SK-N-MC (cell line): ENCODE data around the gene REP15.

Source experiments
- EZH2 ChIP-seq: fragments of 200-600 bp; sonication (generic); IDR thresholded peaks from one replicate; pipeline ENCODE4 v1.6.1; 2017; ENCODE audit warnings: antibody characterized with exemption
- FOXP2 ChIP-seq: optimal IDR thresholded peaks from 2 replicates; pipeline ENCODE3; 2011; ENCODE audit warnings: mild to moderate bottlenecking, moderate library complexity; ENCODE audit not compliant: insufficient read depth; ENCODE audit errors: extremely low read length, control extremely low read depth
- POLR2AphosphoS5 ChIP-seq: IDR thresholded peaks from 2 replicates; pipeline ENCODE4 v1.6.1; 2012; ENCODE audit warnings: mild to moderate bottlenecking, low read depth, low read length, borderline replicate concordance

DNA sequence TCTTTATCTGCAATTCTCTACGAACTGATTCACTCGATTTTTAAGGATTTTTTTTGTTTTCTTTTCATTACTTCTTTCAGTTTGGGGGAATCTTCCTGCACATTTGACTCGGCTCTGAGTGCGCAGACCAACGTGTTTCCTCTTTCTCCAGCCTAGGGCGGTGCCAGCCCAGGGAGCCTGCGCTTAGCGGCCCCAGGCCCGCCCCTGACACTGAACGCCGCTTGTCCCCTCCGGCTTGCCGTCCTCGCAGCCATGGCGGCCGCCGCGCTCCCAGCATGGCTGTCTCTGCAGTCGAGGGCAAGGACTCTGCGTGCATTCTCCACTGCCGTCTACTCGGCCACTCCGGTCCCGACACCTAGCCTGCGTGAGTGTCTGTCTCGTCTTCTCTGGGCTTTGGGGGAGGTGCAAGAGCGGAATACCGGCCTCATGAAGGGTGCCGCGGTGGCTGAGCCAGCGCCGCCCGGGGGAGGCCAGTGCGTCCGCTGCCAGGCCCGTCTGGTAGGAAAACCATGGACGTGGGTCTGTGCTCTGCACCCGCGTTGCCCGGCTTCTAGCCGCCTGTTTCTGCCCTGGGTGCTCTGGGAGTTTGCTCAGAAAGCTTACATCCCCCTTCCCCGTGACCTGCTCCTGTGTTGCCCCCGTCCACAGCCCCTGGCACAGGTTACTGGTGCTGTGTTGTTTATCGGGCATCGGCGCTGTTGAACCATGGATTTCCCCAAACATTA lies 14.5 kb downstream of the REP15 start, which contains the start of gene MRPS35:
- peak; percentile 95 for TF ChIP-seq POLR2AphosphoS5
- no peak for TF ChIP-seq EZH2
- TF ChIP-seq FOXP2, result no peak
